HG02798 (cell line): ENCODE measurements around the gene H2AZ2.

Source experiments
- ATAC-seq: cut with Tn5 transposase; IDR thresholded peaks from one replicate; pipeline ENCODE4 v1.9.1; 2021; ENCODE audit warnings: mild to moderate bottlenecking; ENCODE audit not compliant: unreplicated experiment, poor library complexity

Gene H2AZ2

DNA sequence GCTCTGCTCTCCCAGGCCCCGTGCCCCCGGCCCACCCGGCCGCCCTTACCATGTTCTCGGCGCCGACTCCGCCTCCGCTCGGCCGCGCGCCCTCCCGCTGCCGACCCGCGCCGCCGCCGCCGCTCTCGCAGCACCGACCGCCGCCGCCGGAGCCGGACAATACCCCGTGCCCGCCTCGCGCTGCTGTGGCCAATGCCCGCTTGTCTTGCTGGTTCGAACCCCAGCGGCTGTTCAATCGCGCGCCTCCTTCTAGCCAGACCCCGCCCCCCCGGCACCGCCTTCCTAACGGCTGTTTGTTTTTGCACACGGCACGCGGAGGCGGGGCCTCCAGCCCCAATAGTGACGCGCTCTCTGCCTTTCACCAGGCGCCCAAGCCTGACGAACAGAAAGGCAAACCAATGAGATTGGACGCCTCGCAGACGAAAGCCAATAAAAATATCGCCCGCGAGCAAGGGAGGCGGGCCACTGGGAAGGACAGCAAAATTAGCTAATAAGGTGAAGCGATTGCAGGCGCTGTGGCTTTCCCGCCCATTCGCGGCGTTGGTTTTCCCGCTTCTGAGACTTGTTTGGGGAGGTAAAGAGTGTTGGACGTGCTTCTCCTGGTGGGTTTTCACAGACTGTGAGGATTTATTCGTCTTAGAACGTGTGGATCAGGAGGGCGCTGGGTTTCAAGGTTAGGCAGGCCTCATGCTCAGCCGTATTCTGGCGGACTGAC is at the start of gene H2AZ2:
TSS of gene H2AZ2 (minus strand) at position 168 of the 715 bp plus-strand sequence. CDS start at position 52, 116 bp downstream.
- peak; percentile 90 for ATAC-seq

DNA sequence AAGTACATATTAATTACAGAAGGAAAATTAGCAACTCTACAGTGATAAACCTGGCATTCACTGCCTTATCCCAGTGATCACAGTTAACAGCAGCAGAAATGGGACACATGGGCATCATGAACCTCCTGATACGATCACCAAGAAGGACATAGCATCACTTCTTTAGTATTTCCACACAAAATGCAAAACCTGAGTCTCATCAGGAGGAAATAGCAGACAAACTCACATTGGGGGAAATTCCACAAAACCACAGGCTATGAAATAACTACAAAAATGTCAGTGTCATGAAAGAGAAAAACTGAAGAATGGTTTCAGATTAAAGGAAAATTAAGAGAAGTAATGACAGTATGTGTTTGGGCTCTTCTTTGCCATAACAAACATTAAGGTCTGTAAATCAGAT is 49.4 kb upstream of the H2AZ2 start:
- ATAC-seq = no peak

DNA sequence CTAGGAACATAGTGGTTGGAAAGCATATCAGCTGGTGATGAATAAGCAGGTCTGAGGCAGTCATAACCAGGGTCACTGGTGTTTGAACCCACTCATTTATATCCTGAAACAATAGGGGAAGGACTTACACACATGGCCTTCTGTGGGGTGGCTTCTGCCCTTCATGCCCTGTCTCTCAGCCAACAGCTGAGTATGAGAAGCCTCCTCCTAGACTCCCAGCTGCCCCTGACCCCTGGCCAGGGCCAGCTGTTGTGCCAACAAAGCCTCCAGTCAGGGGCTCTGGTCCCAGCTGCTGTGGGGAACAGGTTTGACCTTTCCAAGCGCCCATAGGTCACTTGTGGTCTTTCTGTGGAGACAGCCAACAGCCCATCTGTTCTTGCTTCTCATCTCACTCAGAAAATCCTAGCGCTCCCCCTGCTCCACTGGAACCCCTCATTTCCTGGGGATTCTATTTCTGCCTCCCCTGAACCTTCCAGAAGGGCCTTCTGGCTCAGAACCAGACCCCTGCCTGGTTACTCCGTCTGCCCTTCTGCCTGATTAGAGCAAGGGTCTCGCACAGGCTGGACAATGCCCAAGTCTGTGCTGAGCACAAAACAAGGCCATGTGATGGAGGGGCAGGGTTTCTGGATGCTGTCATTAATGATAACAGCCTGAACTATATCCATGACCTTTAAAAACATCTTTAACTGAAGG is 47.1 kb upstream of the H2AZ2 start:
- no peak for ATAC-seq

- no peak for ATAC-seq
Measured at GRCh38 chr7:44893710-44894234, 45.9 kb upstream of the H2AZ2 start.

DNA sequence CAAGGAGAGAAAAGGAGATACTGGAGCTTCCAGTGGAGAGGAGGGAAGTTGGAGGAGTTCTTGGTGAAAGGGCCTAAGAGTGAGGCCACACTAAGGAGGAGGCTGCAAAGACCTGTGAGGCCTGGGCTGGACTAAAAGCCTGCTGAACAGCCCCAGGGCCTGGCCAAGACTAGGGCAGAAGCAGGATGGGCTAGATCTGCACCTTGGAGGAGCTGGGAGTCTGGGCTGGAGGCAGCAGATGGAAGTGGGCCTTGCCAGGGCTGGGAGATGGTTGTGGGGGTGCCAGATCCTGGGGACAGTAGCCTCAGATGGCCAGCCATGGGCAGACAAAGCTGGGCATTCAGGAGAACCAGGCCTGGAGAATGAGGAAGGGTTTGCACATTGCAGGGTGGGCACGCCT is 43.9 kb upstream of the H2AZ2 start:
- no peak for ATAC-seq

GRCh38 chr7:44891372-44891771 is 43.5 kb upstream of the H2AZ2 start:
- ATAC-seq = no peak

DNA sequence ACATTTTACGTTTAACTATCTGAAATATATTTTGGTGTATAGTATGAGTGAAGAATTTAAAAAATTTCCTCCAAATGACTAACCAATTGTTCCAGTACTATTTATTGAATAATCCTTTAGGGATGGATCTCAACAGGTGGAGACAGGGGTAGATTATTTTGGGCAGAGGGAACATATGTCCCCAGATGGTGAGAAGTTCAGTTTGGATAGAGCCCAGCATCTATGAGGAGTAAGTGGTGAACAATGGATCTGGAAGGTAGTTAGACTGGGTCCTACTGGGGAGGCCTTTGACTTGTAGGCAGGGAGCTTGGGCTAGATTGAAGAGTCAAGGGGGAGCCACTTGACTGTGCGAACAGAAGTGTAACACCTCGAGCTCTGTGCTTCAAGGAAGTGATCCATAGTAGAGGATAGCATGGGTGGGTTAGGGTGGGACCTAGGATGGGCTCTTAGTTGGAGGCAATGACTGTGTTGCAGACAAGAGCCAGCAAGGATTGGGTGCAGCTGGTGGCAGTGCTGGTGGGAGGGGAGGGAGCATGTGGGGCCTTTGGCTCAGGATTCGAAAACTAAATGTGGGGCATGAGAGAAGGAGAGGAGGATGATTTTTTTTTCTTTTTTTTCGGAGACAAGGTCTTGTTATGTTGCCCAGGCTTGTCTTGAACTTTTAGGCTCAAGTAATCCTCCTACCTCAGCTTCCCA is 41.3 kb upstream of the H2AZ2 start:
- no peak for ATAC-seq

DNA sequence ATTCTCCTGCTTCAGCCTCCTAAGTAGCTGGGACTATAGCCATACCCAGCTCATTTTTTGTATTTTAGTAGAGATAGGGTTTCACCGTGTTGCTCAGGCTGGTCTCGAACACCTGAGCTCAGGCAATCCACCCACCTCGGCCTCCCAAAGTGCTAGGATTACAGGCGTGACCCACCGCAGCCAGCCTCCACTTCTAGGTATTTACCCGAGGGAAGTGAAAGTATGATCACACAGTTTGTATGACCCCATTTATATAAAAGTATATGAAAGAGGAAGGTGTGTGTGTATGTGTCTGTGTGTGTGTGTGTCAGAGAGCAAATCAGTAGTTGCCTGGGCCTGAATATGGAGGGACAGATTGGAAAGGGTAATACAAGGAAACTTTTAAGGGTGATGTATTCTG is 39.4 kb upstream of the H2AZ2 start:
- no peak for ATAC-seq

GRCh38 chr7:44885394-44886317 is 37.8 kb upstream of the H2AZ2 start, which contains the start of gene PURB:
Gene PURB (minus strand): TSS chr7:44885530. CDS start chr7:44885348, 182 bp downstream.
- peak; percentile 92 for ATAC-seq

DNA sequence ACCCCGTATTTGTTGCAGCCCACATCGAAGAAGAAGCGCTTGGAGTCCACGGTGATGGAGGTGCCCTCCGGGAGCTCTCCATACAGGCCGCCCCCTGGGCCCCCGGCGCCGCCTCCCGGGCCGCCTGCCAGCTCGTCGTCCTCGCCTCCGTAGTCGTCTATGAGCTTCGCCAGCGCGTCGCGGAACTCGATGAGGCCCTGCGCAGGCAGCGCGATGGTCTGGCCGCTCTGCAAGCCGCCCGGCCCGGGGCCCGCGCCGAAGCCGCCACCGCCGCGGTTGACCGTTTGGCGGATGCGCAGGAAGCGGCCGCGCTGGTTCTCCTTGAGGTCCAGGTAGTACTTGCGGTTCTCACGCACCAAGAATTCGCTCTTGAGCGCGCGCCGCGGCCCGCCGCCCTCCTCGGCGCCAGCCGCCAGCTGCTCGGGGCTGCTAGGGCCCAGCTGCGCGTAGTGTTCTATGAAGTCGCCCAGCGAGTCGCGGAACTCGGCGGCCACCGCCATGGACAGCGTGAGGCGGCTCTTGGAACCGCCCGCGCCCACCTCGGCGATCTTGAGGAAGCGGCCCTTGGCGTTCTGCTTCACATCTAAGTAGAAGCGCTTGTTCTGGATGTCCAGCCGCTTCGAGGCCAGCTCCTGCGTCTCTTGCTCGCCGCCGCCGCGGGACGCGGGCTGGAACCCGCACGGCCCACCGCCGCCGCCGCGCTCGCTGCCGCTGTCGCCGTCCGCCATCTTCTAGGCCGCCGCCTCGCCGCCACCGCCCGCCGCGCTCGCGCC is 36.9 kb upstream of the H2AZ2 start:
- peak; percentile 25 for ATAC-seq

GRCh38 chr7:44883961-44884620 is 36.2 kb upstream of the H2AZ2 start:
- no peak for ATAC-seq

DNA sequence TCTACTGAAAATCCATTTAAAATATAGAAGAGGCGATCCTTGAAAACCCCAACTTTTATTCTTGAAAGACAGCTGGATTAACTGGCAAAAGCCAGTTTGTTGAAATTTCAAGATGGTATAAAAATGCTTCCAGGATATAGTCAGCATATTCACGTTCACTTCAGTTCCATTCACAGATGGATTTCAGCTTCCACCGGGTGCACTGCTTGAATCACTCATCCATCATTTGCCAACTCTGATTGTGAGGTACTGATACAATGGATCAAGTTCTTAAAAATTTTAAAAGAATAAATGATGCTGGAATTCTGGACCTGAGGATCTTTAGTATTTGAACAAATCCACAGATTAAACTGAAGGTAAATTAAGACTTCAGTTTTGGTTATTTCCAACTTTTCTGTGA is 35.0 kb upstream of the H2AZ2 start:
- no peak for ATAC-seq

GRCh38 chr7:44881610-44882009 is 33.7 kb upstream of the H2AZ2 start:
- ATAC-seq = no peak

DNA sequence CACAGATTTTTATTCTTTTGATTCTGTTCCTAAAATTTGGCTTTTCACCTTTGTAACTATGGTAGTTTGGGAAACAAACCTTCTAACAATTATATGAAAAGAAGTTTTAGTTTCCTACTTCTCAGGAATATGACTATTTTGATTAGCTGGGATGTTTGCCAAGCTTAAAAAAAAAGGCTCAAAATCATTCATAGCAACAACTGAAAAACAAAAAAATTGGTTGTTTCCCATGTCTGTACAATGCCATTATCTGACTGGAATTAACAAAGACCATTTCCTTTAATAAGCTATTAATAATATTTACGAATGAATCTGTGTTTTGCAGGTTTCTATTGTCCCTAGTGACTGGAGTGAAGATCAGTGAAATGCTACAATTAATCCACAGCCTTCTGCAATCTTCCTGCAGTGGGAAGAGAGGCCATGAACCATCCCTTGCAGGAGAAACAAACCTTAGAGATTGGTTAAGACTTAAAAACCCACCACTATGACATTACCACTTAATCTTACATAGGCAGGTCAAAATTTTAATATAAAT is 33.2 kb upstream of the H2AZ2 start:
- no peak for ATAC-seq

- no peak for ATAC-seq
Measured at GRCh38 chr7:44880317-44881018, 32.6 kb upstream of the H2AZ2 start.

- ATAC-seq = no peak
Measured at GRCh38 chr7:44876393-44876792, 28.5 kb upstream of the H2AZ2 start.

GRCh38 chr7:44875241-44875640 is 27.4 kb upstream of the H2AZ2 start:
- ATAC-seq = no peak

GRCh38 chr7:44872787-44873186 is 24.9 kb upstream of the H2AZ2 start:
- no peak for ATAC-seq
